COLO668 (cell line): Measurements from ENCODE around the gene PDZRN4.
"Not testable (repeated sequence)": the region's sequence is repeated elsewhere in the genome, so short reads cannot be mapped to it uniquely, and the experiment has no call there.

Experiments
- DNase-seq: peaks from one replicate; lab custom pipeline; 2025; ENCODE audit not compliant: unreplicated experiment; lab: John Stamatoyannopoulos, UW

Gene PDZRN4

GRCh38 chr12:41552588-41552987, 364.5 kb downstream of the PDZRN4 start:
- no peak for DNase-seq

GRCh38 chr12:41556176-41556575, 368.1 kb downstream of the PDZRN4 start:
- no peak for DNase-seq

DNA sequence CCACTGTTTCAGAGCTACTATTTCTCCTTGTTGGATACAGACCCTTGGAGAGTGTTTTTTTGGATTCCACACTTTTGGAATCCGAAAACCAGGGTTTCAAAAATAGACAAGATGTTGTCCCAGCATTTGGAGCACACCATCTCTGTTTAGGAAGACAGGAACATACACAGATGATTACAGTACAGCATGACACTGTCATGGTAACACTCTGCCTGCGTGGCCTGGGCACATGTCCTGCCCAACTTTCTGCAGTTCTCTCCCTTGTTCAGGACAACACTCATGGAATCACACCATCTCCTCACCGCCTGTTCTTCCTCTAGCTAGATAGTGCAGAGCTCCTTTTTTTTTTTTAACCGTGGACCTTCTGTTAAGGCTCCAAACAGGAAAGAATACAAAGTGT, 369.2 kb downstream of the PDZRN4 start:
- no peak for DNase-seq

DNA sequence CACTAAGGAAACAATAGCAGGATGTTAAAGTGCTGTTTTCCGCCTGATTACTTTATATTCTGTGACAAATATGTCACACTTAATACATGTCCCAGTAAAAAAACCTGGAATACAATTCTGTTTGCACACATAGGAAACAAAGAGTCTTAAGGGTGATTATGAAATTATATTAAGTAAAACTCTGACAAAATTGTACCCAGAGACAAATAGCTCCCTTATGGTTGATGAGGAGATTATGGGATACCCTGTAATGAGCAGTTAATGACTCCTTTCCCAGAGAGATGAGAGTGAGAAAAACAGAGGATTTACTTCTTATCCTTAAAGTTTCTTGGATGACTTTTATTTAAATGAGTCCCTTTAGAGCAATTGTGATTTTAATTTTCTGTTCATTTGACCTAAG, 370.6 kb downstream of the PDZRN4 start:
- DNase-seq: no peak

- no peak for DNase-seq
Measured at GRCh38 chr12:41563051-41563450, 374.9 kb downstream of the PDZRN4 start.

- no peak for DNase-seq
Measured at GRCh38 chr12:41564816-41565215, 376.7 kb downstream of the PDZRN4 start.

GRCh38 chr12:41566703-41567102, 378.6 kb downstream of the PDZRN4 start:
- DNase-seq: no peak

- DNase-seq: no peak
Measured at GRCh38 chr12:41573445-41573844, 385.3 kb downstream of the PDZRN4 start.

GRCh38 chr12:41576925-41577324, 388.8 kb downstream of the PDZRN4 start:
- DNase-seq: no peak

- no peak for DNase-seq
Measured at GRCh38 chr12:41577995-41578394, 389.9 kb downstream of the PDZRN4 start.

- no peak for DNase-seq
Measured at GRCh38 chr12:41585784-41586183, 397.7 kb downstream of the PDZRN4 start.

DNA sequence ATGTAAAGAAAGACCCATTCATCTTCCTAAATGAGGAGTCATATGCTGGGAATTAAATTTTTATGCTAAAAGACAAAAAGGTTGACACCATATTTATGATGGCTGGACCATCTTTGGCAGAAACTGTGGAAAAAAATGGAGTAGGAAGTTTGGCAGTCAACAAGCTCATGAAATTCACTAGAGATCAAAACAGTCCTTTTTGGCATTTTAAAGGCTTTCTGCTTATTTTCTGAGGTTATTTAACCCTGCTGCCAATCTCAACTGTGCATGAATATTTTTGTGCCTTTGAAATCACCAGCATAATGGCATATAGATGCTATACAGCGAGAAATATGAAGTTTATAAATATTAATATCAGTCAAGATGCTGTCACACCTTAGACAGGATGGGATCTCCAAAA, 399.5 kb downstream of the PDZRN4 start:
- DNase-seq: no peak

DNA sequence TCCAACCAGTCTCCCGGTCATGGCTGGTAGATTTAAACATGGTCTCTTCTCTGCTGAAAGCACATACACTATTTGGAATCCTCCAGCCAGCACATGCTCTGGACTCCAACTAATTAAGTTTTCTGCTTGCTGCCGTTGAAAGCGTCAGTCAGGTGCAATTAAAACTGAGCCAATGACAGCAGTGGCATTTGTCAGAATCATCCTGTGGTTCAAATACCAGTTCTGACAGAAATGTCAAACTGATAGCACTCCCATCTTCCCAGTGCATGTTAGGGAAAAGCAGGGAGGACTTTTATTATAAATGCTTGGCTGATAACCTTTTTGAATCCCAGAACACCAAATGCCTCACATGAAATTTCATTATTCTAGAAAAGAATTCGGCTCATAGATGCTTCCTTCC, 401.8 kb downstream of the PDZRN4 start:
- no peak for DNase-seq

GRCh38 chr12:41596190-41596589, 408.1 kb downstream of the PDZRN4 start:
- no peak for DNase-seq

DNA sequence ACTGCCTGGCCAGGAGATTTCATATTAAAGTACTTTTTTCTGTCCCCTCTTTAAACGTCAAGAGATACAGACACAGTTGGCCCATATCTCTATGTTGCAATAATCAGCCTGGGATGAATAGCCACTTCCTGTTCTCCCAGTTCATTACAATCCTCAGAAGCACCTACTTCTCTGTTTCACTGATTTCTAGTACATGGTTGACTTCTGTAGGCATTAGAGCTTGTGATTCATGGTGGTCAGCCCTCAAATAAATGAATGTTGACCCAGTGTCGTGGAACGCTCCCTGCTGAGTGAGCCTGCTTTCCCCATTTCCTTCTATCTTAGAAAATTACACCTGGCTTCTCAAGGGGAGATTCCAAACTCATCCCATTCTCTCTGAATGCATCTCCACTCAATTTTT, 416.7 kb downstream of the PDZRN4 start:
- DNase-seq: no peak

- no peak for DNase-seq
Measured at GRCh38 chr12:41605545-41606305, 417.6 kb downstream of the PDZRN4 start.

DNA sequence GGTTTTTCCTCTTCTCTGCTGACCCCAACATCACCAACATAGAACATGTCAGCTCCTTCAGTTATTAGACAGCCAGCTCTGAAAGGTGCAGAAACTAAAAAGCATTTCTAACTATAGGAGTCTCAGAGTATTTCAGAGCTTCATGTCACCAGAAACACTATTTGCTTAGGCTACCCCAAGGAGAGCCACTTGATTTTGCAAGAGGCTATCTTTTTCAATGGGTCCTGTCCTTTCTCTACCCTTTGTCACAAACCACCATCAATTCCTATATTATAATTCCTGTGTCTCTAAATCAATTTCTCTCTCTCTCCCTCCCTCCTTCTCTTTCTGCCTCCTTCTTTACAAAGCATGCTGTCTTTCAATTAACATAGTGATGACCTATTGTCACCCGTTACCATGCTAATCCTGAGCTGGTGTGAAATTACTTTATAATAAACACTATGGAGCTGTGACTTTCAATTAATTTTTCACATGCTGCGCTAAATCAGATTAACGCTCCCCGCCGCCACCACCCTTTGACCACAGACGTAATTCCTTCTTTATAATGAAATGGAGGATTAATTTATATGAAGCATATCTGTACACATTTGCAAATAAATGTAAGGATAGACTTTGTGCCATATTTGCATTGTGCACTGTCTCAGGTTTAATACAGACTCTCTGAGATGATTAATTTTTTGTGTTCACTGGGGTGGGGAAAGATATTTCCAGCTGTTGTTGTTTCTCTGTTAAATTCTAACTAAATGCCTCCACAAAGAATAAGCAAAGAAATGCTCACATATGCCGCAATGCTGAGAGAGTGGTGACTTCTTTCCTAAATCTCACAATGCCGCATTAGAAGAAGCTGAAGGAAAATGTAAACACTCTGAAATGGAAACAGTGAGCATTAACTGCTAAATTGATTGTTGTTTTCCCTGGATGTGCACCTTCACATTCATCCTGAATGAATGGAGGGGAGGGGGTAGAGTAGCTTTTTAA, 418.6 kb downstream of the PDZRN4 start:
- no peak for DNase-seq

DNA sequence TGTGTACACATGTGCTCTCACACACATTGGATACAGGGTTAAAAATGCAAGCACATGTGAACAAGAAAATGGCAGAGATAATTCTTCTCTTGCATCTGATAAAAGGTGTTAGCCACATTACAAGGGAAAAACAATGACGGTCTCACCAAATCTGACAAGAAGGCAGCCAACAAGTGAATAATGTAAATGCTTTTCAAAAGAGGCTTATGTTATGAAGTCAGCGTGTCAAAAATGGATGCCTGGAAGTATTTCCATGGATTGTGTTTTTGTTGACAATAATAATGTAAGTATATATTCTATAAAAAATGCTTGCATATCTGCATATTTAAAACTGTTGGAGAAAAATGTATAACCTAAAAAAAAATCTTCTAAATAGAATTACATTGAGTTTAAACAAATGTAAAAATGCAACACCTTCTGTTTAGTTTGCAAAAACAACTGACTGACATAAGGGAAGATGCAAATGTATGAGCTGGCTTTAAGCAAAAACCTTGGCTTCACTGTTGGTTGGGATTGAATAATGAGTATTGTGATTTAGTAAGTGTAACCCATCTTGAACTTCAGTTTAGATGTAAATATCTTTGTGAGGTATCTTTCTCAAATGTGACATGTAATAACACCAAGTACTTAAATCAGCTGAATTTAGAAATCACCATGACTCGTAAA, 424.9 kb downstream of the PDZRN4 start:
- no peak for DNase-seq

DNA sequence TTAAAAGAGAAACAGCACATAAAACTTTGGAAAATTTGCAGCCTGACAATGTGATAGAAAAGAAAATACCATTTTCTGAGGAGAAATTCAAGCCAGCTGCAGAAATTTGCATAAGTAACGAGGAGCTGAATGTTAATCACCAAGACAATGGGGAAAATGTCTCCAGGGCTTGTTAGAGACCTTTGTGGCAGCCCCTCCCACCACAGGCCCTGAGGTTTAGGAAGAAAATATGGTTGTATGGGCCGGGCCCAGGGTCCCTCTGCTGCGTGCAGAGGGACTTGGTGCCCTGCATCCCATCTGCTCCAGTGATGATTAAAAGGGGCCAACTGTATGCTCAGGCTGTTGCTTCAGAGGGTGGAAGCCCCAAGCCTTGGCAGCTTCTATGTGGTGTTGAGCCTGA, 427.1 kb downstream of the PDZRN4 start:
- not testable (repeated sequence) for DNase-seq

- DNase-seq: no peak
Measured at GRCh38 chr12:41619705-41620104, 431.6 kb downstream of the PDZRN4 start.

GRCh38 chr12:41621291-41621690, 433.2 kb downstream of the PDZRN4 start:
- no peak for DNase-seq
